GM12874 (cell line): ENCODE measurements around the gene OVCH1.

Experiments
- TF ChIP-seq, protein P1 (sequence below): IDR thresholded peaks from 2 replicates; pipeline ENCODE4 v1.5.1; 2011; ENCODE audit warnings: low read depth, mild to moderate bottlenecking, control low read depth, low read length, moderate library complexity; ENCODE audit not compliant: insufficient read depth

Gene OVCH1

GRCh38 chr12:29414368-29414767 lies 83.1 kb downstream of the OVCH1 start:
- TF ChIP-seq, protein P1, sequence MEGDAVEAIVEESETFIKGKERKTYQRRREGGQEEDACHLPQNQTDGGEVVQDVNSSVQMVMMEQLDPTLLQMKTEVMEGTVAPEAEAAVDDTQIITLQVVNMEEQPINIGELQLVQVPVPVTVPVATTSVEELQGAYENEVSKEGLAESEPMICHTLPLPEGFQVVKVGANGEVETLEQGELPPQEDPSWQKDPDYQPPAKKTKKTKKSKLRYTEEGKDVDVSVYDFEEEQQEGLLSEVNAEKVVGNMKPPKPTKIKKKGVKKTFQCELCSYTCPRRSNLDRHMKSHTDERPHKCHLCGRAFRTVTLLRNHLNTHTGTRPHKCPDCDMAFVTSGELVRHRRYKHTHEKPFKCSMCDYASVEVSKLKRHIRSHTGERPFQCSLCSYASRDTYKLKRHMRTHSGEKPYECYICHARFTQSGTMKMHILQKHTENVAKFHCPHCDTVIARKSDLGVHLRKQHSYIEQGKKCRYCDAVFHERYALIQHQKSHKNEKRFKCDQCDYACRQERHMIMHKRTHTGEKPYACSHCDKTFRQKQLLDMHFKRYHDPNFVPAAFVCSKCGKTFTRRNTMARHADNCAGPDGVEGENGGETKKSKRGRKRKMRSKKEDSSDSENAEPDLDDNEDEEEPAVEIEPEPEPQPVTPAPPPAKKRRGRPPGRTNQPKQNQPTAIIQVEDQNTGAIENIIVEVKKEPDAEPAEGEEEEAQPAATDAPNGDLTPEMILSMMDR, result no peak

GRCh38 chr12:29405561-29405960 lies 91.9 kb downstream of the OVCH1 start:
- TF ChIP-seq, protein P1, result no peak

GRCh38 chr12:29403991-29404390 lies 93.5 kb downstream of the OVCH1 start:
- TF ChIP-seq, protein P1, result no peak

GRCh38 chr12:29402437-29402836 lies 95.0 kb downstream of the OVCH1 start:
- TF ChIP-seq, protein P1, result no peak

GRCh38 chr12:29398495-29398894 lies 99.0 kb downstream of the OVCH1 start:
- TF ChIP-seq, protein P1, result no peak

DNA sequence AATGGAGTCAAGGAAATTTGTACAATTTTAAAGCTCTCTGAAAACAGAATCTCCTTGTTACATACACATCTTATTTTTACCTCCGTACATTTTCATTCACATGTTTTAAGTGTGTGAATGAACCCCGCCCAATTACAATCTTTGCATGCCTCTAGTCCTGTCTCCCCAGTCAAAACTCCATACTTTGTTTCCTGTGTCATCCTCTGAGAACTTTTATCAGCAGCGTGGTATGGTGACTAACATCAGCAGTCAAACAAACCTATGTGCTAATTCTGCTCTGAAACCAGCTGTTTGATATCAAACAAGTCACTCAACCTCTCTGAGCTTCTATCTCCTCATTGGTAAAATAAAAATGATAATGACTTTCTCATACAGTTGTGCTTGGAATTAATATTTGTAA lies 100.7 kb downstream of the OVCH1 start:
- TF ChIP-seq, protein P1, result no peak

DNA sequence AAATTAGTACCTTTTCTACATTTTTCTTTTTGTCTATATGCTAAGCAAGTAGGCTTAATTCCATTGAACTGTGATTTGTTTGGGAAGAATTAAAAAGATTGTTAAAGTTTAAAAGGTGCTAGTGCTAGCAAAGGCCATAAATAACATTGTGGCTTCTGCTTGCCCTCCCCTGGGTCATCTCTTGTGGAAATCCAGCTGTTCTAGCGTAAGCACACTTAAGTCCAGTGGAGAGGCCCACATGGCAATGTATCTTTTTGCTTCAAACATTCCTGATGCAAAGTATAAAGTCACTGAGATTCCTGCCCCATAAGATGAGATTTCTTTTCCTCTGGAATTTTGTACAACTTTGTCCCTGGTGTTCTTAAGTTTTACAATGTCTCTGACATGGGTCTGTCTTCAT lies 102.1 kb downstream of the OVCH1 start:
- TF ChIP-seq, protein P1, result no peak
